GM15510 (cell line): ENCODE measurements around the gene KRT2.

Experiments
- POLR2A ChIP-seq: IDR thresholded peaks from 3 replicates; pipeline ENCODE4 v1.6.1; 2011; ENCODE audit warnings: borderline replicate concordance; ENCODE audit not compliant: insufficient read length; ENCODE audit errors: extremely low read depth

Gene KRT2

GRCh38 chr12:52661668-52662067 is 9.7 kb upstream of the KRT2 start:
- no peak for TF ChIP-seq POLR2A

GRCh38 chr12:52660934-52661499 is 9.0 kb upstream of the KRT2 start:
- no peak for TF ChIP-seq POLR2A

GRCh38 chr12:52659951-52660350 is 7.9 kb upstream of the KRT2 start:
- TF ChIP-seq POLR2A: no peak

GRCh38 chr12:52659395-52659794 is 7.4 kb upstream of the KRT2 start:
- TF ChIP-seq POLR2A: no peak

- no peak for TF ChIP-seq POLR2A
Observed at GRCh38 chr12:52658196-52658595, 6.2 kb upstream of the KRT2 start.

- TF ChIP-seq POLR2A: no peak
Observed at GRCh38 chr12:52657250-52657902, 5.4 kb upstream of the KRT2 start.

GRCh38 chr12:52656616-52657015 is 4.6 kb upstream of the KRT2 start:
- no peak for TF ChIP-seq POLR2A

- no peak for TF ChIP-seq POLR2A
Observed at GRCh38 chr12:52655720-52656124, 3.7 kb upstream of the KRT2 start.

GRCh38 chr12:52655251-52655650 is 3.2 kb upstream of the KRT2 start:
- no peak for TF ChIP-seq POLR2A

GRCh38 chr12:52650520-52651081 is 1.4 kb downstream of the KRT2 start:
- no peak for TF ChIP-seq POLR2A

- no peak for TF ChIP-seq POLR2A
Observed at GRCh38 chr12:52649066-52649465, 2.9 kb downstream of the KRT2 start.

GRCh38 chr12:52648012-52648550 is 3.9 kb downstream of the KRT2 start:
- TF ChIP-seq POLR2A: no peak

- no peak for TF ChIP-seq POLR2A
Observed at GRCh38 chr12:52647601-52648000, 4.4 kb downstream of the KRT2 start.

- TF ChIP-seq POLR2A: no peak
Observed at GRCh38 chr12:52646613-52647012, 5.4 kb downstream of the KRT2 start.

GRCh38 chr12:52645982-52646381 is 6.0 kb downstream of the KRT2 start:
- no peak for TF ChIP-seq POLR2A
